Measurements from ENCODE around the gene STRA6. TPM values are rescaled to one million over a fixed set of nuclear protein-coding genes. Genes with fewer than 3 reads are reported as not detected.
"Not testable (repeated sequence)": the region's sequence is repeated elsewhere in the genome, so short reads cannot be mapped to it uniquely, and the experiment has no call there.

Gene STRA6
- total RNA-seq, 1 experiment from 2014 or later = 28.3 TPM

DNA sequence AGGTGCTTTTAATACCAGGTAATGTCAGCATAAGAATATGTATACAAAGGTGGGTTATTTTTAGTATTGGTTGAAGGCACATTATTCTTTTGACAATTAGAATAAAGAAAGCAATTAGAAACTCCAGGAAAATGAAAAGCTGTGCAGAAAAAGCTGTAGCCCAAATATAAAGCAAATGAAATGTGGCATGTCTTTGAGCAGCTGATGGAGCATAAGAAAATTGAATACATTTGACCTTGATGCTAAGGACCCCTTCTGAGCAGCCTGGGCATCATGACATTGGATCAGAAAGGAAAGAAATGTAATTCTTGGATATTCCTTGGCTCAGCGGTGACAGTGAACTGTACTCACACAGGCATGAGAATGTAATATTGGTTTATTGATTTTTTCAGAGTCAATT lies 37.1 kb downstream of the STRA6 start:
- DNase-seq (ENCODE audit: low read depth) = no peak

DNA sequence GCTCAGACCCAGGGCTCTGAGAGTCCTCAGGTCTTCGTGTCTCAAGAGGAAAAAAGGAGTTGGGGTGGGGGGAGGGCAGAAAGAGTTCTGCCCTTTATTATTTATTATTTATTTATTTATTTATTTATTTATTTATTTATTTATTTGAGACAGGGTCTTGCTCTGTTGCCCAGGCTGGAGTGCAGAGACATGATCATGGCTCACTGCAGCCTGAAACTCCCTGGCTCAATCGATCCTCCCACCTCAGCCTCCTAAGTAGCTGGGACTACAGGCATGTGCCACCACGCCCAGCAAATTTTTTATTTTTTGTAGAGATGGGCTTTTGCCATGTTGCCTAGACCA lies 40.4 kb downstream of the STRA6 start:
- DNase-seq (ENCODE audit: low read depth) = not testable (repeated sequence)

DNA sequence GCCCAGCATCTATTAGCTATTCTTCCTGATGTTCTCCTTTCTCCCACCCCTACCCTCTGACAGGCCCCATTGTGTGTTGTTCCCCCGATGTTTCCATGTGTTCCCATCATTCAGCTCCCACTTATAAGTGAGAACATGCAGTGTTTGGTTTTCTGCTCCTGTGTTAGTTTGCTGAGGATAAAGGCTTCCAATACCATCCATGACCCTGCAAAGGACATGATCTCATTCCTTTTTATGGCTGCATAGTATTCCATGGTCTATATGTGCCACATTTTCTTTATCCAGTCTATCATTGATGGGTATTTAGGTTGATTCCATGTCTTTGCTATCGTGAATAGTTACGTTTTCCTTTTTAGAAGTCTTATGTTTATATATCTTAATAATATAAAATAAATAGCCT lies 42.2 kb downstream of the STRA6 start:
- not testable (repeated sequence) for DNase-seq (ENCODE audit: low read depth)

GRCh38 chr15:74159773-74160172 lies 42.8 kb downstream of the STRA6 start:
- no peak for DNase-seq (ENCODE audit: low read depth)

DNA sequence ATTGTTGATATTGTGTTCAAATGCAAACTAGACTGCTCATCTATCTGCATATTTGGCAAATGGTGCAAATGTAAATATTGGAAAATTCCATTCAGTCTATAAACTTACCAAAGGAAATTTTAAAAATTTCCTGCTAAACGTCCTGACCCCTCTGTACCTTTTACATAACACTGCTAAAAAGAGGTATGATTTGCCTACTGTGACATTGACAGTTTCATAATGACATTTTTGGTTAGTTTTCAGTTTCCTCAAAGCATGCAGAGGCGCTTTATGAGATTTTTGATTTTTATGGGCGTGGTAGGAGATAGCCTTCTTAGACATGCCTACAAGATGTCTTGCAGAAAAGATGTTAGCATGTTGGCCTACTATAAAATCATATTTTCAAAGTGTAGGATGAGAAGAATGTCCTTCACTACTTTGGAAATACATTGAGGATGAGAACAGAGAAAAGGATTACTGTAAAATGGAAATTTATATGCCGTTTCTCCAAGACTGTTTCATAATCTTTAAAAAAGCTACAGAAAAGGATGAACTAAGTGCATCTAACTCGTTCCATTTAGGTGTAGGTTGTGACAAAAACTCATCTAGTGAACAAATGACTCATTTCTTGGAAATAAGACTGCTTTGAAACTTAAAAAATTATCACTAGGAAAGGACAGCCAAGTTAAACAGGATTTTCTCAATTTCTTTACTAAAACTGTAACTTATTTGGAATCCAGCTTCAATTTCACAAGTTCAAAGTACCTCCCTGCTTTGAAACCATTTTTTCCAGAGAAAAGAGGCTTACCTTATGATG lies 43.5 kb downstream of the STRA6 start:
- DNase-seq (ENCODE audit: low read depth) = no peak

GRCh38 chr15:74157868-74158827 lies 44.4 kb downstream of the STRA6 start:
- no peak for DNase-seq (ENCODE audit: low read depth)

DNA sequence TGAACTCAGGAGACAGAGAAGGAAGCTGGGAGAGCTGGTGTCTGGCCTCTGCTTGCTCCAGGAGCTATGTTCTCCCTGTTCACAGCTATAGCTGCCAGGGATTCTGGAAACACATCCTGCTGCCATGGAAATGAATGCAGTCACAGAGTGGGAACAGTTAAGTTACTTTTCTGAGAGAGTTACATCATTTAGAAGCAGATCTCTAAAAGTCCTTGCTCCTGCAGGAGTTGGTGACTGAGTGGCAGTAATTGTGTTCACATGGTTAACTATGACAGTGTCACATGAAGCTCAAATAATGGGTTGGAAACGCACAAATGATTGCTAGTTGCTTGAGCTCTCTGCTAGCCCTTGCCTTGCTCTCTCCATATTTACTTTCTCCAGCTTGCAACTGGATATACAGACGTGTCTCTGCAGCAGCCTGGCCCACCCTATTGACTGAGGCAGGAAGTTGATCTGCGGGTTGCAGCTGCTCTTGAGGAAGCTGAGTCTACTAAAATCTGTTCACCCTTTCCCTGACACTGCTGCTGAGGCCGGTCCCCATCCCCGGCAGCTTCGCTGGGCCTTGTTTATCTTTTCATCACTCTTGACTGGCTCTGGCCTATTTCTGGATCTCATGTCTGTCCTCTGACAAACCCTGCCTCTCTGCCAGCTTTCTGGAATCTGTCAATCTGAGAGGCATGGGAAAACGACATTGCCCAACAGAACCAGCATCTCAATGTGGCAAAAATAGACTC lies 45.7 kb downstream of the STRA6 start:
- DNase-seq (ENCODE audit: low read depth) = no peak

DNA sequence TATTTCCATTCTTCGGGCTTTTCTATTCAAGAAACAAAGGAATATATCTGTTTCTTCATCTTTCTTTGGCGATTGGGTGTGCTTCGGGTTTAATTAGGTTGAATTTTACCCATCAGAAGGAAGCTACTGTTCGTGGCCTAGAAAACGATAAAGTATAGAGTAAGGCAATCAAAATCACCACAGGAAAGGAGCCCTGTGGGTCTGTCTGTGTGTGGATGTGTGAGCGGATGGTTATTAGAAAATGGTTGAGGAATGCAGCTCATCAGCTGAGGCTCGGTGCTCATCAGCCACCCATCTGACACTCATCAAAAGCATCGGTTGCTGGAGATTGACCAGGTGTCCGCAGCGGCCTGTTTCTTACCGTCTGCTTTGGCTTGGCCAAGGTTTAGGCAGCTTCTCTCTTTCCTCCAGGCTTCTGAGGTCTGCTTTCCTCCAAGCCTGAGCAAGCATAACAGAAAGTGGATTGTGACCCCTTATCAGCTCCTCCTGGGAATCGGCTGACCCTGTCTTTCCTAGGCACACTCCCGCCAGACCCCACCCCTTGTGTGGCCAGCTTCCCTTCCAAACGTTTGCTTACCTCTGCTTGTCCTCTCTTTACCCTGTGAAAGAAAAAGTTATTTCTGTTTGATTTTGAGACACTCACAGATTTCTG lies 46.7 kb downstream of the STRA6 start:
- no peak for DNase-seq (ENCODE audit: low read depth)

- no peak for DNase-seq (ENCODE audit: low read depth)
Measured at GRCh38 chr15:74147051-74147450, 55.5 kb downstream of the STRA6 start.

DNA sequence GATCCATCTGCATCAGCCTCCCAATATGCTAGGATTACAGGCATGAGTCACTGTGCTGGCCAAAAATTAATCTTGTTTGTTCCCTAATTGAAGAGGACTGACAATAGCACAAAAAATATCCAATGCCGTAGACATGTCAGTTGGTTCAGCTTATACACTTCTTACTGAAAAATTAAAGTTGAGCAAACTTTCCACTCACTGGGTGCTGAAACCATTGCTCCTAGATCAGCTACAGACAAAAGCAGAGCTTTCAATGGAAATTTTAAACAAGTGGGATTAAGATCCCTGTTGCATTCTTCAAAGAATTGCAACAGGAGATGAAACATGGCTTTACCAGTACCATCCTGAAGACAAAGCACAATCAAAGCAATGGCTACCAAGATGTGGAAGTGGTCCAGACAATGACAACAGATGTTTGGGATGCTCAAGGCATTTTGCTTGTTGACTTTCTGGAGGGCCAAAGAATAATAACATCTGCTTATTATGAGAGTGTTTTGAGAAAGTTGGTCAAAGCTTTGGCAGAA lies 56.2 kb downstream of the STRA6 start:
- DNase-seq (ENCODE audit: low read depth) = no peak

GRCh38 chr15:74144153-74144775 lies 58.3 kb downstream of the STRA6 start:
- peak; percentile 41 for DNase-seq (ENCODE audit: low read depth)

GRCh38 chr15:74141591-74141990 lies 61.0 kb downstream of the STRA6 start:
- DNase-seq (ENCODE audit: low read depth) = peak; percentile 50

DNA sequence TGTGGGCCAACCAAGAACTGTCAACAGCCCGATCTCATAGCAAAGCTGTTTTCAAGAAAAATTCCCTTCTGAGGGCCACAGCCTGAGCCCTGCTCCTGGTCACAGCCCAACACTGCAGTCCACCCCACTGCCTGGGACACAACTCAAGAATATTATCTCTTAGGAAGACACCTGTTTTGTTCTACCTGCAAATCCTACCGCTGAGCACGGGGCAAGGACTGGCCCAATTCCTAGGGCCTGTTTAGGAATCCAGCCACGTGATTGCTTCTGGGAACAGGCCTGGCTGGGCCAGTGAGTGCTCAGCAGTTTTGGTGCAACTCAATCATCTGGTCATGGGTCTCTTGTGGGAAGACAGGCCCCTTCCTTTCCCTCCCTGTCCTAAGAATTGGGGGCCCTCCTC lies 63.9 kb downstream of the STRA6 start:
- DNase-seq (ENCODE audit: low read depth) = no peak

DNA sequence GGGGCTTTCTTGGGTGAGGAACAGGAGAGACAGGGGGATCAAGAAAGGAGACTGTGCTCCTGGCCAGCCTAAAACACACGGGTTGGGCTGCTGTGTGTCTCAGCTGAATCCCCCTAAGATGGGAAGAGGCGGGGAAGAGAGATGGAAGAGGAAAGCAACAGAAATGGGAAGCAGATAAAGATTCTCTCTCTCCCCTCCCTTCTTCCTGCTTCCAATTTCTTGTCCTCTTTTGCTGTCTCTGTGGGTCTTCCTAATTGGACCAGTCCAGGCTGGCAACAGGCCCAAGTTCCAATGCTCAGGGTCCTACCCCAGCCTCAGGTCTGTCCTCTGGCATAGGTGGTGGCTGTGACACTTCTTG lies 65.1 kb downstream of the STRA6 start:
- DNase-seq (ENCODE audit: low read depth) = no peak

- peak; percentile 32 for DNase-seq (ENCODE audit: low read depth)
Measured at GRCh38 chr15:74136814-74137536, 65.6 kb downstream of the STRA6 start.

GRCh38 chr15:74136540-74136813 lies 66.1 kb downstream of the STRA6 start:
- no peak for DNase-seq (ENCODE audit: low read depth)

GRCh38 chr15:74135041-74135565 lies 67.5 kb downstream of the STRA6 start:
- DNase-seq (ENCODE audit: low read depth) = no peak

DNA sequence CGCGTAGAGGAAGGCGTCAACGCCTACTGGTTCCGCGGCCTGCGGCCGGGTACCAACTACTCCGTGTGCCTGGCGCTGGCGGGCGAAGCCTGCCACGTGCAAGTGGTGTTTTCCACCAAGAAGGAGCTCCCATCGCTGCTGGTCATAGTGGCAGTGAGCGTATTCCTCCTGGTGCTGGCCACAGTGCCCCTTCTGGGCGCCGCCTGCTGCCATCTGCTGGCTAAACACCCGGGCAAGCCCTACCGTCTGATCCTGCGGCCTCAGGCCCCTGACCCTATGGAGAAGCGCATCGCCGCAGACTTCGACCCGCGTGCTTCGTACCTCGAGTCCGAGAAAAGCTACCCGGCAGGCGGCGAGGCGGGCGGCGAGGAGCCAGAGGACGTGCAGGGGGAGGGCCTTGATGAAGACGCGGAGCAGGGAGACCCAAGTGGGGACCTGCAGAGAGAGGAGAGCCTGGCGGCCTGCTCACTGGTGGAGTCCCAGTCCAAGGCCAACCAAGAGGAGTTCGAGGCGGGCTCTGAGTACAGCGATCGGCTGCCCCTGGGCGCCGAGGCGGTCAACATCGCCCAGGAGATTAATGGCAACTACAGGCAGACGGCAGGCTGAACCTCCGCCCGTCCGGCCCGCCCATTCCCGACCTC lies 68.1 kb downstream of the STRA6 start:
- DNase-seq (ENCODE audit: low read depth) = no peak

DNA sequence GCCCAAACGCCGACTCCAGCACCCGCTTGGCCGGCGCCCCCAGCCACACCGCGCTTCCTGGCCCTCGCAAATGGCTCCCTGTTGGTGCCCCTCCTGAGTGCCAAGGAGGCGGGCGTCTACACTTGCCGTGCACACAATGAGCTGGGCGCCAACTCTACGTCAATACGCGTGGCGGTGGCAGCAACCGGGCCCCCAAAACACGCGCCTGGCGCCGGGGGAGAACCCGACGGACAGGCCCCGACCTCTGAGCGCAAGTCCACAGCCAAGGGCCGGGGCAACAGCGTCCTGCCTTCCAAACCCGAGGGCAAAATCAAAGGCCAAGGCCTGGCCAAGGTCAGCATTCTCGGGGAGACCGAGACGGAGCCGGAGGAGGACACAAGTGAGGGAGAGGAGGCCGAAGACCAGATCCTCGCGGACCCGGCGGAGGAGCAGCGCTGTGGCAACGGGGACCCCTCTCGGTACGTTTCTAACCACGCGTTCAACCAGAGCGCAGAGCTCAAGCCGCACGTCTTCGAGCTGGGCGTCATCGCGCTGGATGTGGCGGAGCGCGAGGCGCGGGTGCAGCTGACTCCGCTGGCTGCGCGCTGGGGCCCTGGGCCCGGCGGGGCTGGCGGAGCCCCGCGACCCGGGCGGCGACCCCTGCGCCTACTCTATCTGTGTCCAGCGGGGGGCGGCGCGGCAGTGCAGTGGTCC lies 68.7 kb downstream of the STRA6 start:
- DNase-seq (ENCODE audit: low read depth) = no peak
